ENCODE results near the gene REP15.

DNA sequence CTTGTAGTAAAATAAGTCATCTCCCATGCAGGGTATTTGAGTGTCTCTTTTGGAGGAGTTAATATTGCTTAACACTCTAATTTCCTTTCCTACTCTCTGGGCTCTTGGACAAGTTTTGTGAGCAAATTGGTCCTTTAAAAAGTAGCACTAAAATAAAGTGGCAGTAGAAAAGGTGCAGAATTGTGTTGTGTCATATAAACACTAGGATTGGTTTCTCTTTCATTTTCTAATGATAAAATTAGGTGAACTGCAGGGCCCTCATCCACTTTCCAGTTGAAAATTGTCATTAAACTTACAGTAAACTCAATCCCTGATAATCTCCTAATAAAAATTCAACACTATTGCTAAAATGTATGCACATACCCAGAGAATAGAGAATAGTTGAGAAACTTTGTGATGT is 42.6 kb upstream of the REP15 start:
- TF ChIP-seq, protein P1, sequence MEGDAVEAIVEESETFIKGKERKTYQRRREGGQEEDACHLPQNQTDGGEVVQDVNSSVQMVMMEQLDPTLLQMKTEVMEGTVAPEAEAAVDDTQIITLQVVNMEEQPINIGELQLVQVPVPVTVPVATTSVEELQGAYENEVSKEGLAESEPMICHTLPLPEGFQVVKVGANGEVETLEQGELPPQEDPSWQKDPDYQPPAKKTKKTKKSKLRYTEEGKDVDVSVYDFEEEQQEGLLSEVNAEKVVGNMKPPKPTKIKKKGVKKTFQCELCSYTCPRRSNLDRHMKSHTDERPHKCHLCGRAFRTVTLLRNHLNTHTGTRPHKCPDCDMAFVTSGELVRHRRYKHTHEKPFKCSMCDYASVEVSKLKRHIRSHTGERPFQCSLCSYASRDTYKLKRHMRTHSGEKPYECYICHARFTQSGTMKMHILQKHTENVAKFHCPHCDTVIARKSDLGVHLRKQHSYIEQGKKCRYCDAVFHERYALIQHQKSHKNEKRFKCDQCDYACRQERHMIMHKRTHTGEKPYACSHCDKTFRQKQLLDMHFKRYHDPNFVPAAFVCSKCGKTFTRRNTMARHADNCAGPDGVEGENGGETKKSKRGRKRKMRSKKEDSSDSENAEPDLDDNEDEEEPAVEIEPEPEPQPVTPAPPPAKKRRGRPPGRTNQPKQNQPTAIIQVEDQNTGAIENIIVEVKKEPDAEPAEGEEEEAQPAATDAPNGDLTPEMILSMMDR (IDR thresholded peaks at IDR 0.05; ENCODE audit: low read depth, low read length): no peak
- TF ChIP-seq MYC (IDR thresholded peaks at IDR 0.05; ENCODE audit: low read depth, low read length) (no peak), POLR2A (IDR thresholded peaks at IDR 0.05; ENCODE audit: extremely low read depth, insufficient read length) (no peak)
